HepG2 (cell line): ENCODE results near the gene GLE1. TPM values are rescaled to one million over a fixed set of nuclear protein-coding genes. Genes with fewer than 3 reads are reported as not detected.

Source experiments
- ARID2 ChIP-seq: sonication (generic); formaldehyde crosslinking; IDR thresholded peaks from 2 replicates; pipeline ENCODE4 v1.8.1; 2022; ENCODE audit warnings: mild to moderate bottlenecking, missing genetic modification reagents, borderline replicate concordance
- ATF7-NPFF ChIP-seq: sonication (generic); formaldehyde crosslinking; IDR thresholded peaks from 2 replicates; pipeline ENCODE4 v1.8.1; 2023; ENCODE audit warnings: mild to moderate bottlenecking, low read depth, missing genetic modification reagents, moderate library complexity
- CREB1 ChIP-seq, 2 experiments: fragments of 450-650 bp in 1 of 2; IDR thresholded peaks; 2 replicates each; pipeline ENCODE4 v1.6.1; 2016 to 2017; ENCODE audit warnings: control low read depth in 1 of 2, mild to moderate bottlenecking in 1 of 2, missing compliant biosample characterization in 1 of 2, missing genetic modification characterization in 1 of 2
- EED ChIP-seq: sonication (generic); formaldehyde crosslinking; IDR thresholded peaks from 2 replicates; pipeline ENCODE4 v1.5.0; 2020; ENCODE audit warnings: mild to moderate bottlenecking, missing genetic modification reagents
- GMEB1 ChIP-seq: sonication (generic); formaldehyde crosslinking; IDR thresholded peaks from 2 replicates; pipeline ENCODE4 v1.5.1; 2020; ENCODE audit warnings: missing genetic modification reagents, mild to moderate bottlenecking, borderline replicate concordance
- GTF2F1 ChIP-seq: fragments of 150-350 bp; IDR thresholded peaks from 2 replicates; pipeline ENCODE4 v1.6.1; 2014; ENCODE audit warnings: low read length
- HHEX ChIP-seq: IDR thresholded peaks from 2 replicates; pipeline ENCODE4 v1.6.1; 2016; ENCODE audit warnings: control low read depth
- HNF4A ChIP-seq: sonication (generic); formaldehyde crosslinking; IDR thresholded peaks from 2 replicates; pipeline ENCODE4 v1.4.0; 2020; ENCODE audit warnings: missing genetic modification reagents
- HOXA3 ChIP-seq: sonication (generic); formaldehyde crosslinking; IDR thresholded peaks from 2 replicates; pipeline ENCODE4 v1.5.0; 2020; ENCODE audit warnings: missing genetic modification reagents
- LCORL ChIP-seq, 2 experiments: fragments of 450-650 bp in 1 of 2; sonication (generic) in 1 of 2; formaldehyde crosslinking in 1 of 2; IDR thresholded peaks; 2 replicates each; pipeline versions ENCODE4 v1.5.0 to v1.6.1; 2017 to 2020; ENCODE audit warnings: antibody characterized with exemption in 1 of 2, missing genetic modification reagents in 1 of 2
- PAF1 ChIP-seq: IDR thresholded peaks from 2 replicates; pipeline ENCODE4 v1.6.1; 2016; ENCODE audit warnings: missing genetic modification reagents, missing compliant biosample characterization
- PRMT3 ChIP-seq: sonication (generic); formaldehyde crosslinking; IDR thresholded peaks from 2 replicates; pipeline ENCODE4 v1.8.1; 2022; ENCODE audit warnings: low read depth, mild to moderate bottlenecking, moderate library complexity, missing genetic modification reagents, borderline replicate concordance
- RBM39 ChIP-seq: fragments of 200-400 bp; formaldehyde crosslinking; IDR thresholded peaks from one replicate; pipeline ENCODE4 v1.6.1; 2018; ENCODE audit warnings: antibody characterized with exemption, mild to moderate bottlenecking, low read depth, low read length; ENCODE audit not compliant: poor library complexity, severe bottlenecking
- RXRA ChIP-seq: sonication (generic); formaldehyde crosslinking; IDR thresholded peaks from 2 replicates; pipeline ENCODE4 v1.5.1; 2020; ENCODE audit warnings: missing genetic modification reagents
- TFDP1 ChIP-seq: IDR thresholded peaks from 2 replicates; pipeline ENCODE4 v1.6.1; 2016; ENCODE audit warnings: missing compliant biosample characterization, missing genetic modification reagents, borderline replicate concordance
- THYN1 ChIP-seq: sonication (generic); formaldehyde crosslinking; IDR thresholded peaks from 2 replicates; pipeline ENCODE4 v1.8.1; 2023; ENCODE audit warnings: low read depth, mild to moderate bottlenecking, moderate library complexity, missing genetic modification reagents, borderline replicate concordance
- XBP1 ChIP-seq: sonication (generic); formaldehyde crosslinking; IDR thresholded peaks from 2 replicates; pipeline ENCODE4 v1.5.0; 2020; ENCODE audit warnings: missing genetic modification reagents
- ZFP82 ChIP-seq: sonication (generic); formaldehyde crosslinking; IDR thresholded peaks from 2 replicates; pipeline ENCODE4 v1.5.1; 2020; ENCODE audit warnings: mild to moderate bottlenecking, missing genetic modification reagents, borderline replicate concordance
- ZFYVE20 ChIP-seq: sonication (generic); formaldehyde crosslinking; IDR thresholded peaks from 2 replicates; pipeline ENCODE4 v1.8.0; 2023; ENCODE audit warnings: low read depth, mild to moderate bottlenecking, moderate library complexity, missing genetic modification reagents, borderline replicate concordance
- ZNF331 ChIP-seq: sonication (generic); formaldehyde crosslinking; IDR thresholded peaks from 2 replicates; pipeline ENCODE4 v1.4.0; 2020; ENCODE audit warnings: missing genetic modification reagents
- ZNF441 ChIP-seq: sonication (generic); formaldehyde crosslinking; IDR thresholded peaks from 2 replicates; pipeline ENCODE4 v1.7.0; 2021; ENCODE audit warnings: missing genetic modification reagents, borderline replicate concordance
- ZNF451 ChIP-seq: sonication (generic); formaldehyde crosslinking; IDR thresholded peaks from 2 replicates; pipeline ENCODE4 v1.5.0; 2020; ENCODE audit warnings: mild to moderate bottlenecking, missing genetic modification reagents
- ZNF547 ChIP-seq: sonication (generic); formaldehyde crosslinking; IDR thresholded peaks from 2 replicates; pipeline ENCODE4 v1.5.1; 2020; ENCODE audit warnings: mild to moderate bottlenecking, missing genetic modification reagents
- ZNF597 ChIP-seq: sonication (generic); formaldehyde crosslinking; IDR thresholded peaks from 2 replicates; pipeline ENCODE4 v1.5.0; 2020; ENCODE audit warnings: missing genetic modification reagents
- ZNF768 ChIP-seq: sonication (generic); formaldehyde crosslinking; IDR thresholded peaks from 2 replicates; pipeline ENCODE4 v1.4.0; 2020; ENCODE audit warnings: missing genetic modification reagents
- polyA plus RNA-seq, 8 experiments: library from polyadenylated mRNA; depleted of rRNA in 3 of 8; stranded (reverse) in 7 of 8; unstranded in 1 of 8; fragments of >200 nt; fragmentation: Illumina TruSeq in 4 of 8; extraction: Trizol in 4 of 8; gene quantifications; 2 replicates each; pipeline versions ENCODE4 v1.2.1 to v1.2.3, GENCODE V29; 2011 to 2016; ENCODE audit warnings: low read depth in 4 of 8, missing spikeins in 1 of 8, mixed read lengths in 1 of 8; ENCODE audit not compliant: insufficient read depth in 1 of 8
- total RNA-seq, 5 experiments: library from RNA; depleted of rRNA; stranded (reverse); fragments of >200 nt; fragmentation: Illumina TruSeq; extraction: Trizol; gene quantifications; 2 replicates each; pipeline ENCODE4 v1.2.3, GENCODE V29; 2016; ENCODE audit warnings: low read depth in 1 of 5

The GLE1 gene
- total and polyA plus RNA-seq, 2 of the 13 experiments (the other 11 are each of a cell fraction or from before 2014, with no cell fraction given): 14.7 to 28.8 TPM

GRCh38 chr9:128504485-128505413, at the start of gene GLE1 (continued):
- TF ChIP-seq PRMT3 (0 out of 2 replicates have a peak, but pooled peaks have one; percentile 65), RXRA (peak; percentile 64), ZNF441 (CRISPR knock-in tag) (peak; percentile 53; the same call in 1 of the 2 replicates), XBP1 (CRISPR knock-in tag) (no peak), RBM39 (peak; percentile 56), ZNF331 (CRISPR knock-in tag) (peak; percentile 68), LCORL (IDR thresholded peaks at IDR 0.05) (no peak), LCORL (CRISPR knock-in tag; IDR thresholded peaks at IDR 0.05) (peak; percentile 43; the same call in 1 of the 2 replicates), HNF4A (CRISPR knock-in tag) (no peak), PAF1 (CRISPR knock-in tag) (no peak), ATF7-NPFF (CRISPR knock-in tag) (no peak), ZNF597 (CRISPR knock-in tag) (no peak), HOXA3 (CRISPR knock-in tag) (peak; percentile 88), TFDP1 (CRISPR knock-in tag) (peak; percentile 96), ZNF768 (CRISPR knock-in tag) (peak; percentile 61), ZNF547 (CRISPR knock-in tag) (0 out of 2 replicates have a peak, but pooled peaks have one; percentile 61), HHEX (no peak), ZFP82 (CRISPR knock-in tag) (no peak; the same call in 1 of the 2 replicates), ZFYVE20 (no peak), GTF2F1 (no peak), GMEB1 (CRISPR knock-in tag) (peak; percentile 92), CREB1 (IDR thresholded peaks at IDR 0.05) (peak; percentile 14; the same call in 1 of the 2 replicates), CREB1 (CRISPR knock-in tag; IDR thresholded peaks at IDR 0.05) (no peak), EED (peak; percentile 91), ZNF451 (CRISPR knock-in tag) (peak; percentile 87; the same call in 1 of the 2 replicates), ARID2 (no peak), THYN1 (no peak)
